Mesenchymal stem cell (in vitro differentiated cells and primary cell): Measurements from ENCODE around the gene PALM.

Source experiments
- DNase-seq: peaks from one replicate; pipeline ENCODE4 v3.0.0-alpha.2; 2013
- H2AFZ ChIP-seq: one replicate; pipeline ENCODE4 v1.6.1; 2013; ENCODE audit warnings: low read depth, mild to moderate bottlenecking, control low read depth, inconsistent platforms, low read length, moderate library complexity
- H2AK5ac ChIP-seq: 2 replicates; pipeline ENCODE4 v1.6.1; 2013; ENCODE audit warnings: low read length, moderate library complexity, mild to moderate bottlenecking, inconsistent platforms; ENCODE audit not compliant: severe bottlenecking
- H2BK120ac ChIP-seq: one replicate; pipeline ENCODE4 v1.6.1; 2013; ENCODE audit warnings: low read depth, mild to moderate bottlenecking, inconsistent platforms, low read length, moderate library complexity
- H2BK12ac ChIP-seq, 2 experiments: one replicate each; pipeline ENCODE4 v1.6.1; 2013; ENCODE audit warnings: inconsistent platforms in 2 of 2, low read length in 2 of 2, mild to moderate bottlenecking in 2 of 2, moderate library complexity in 2 of 2, control low read depth in 1 of 2
- H2BK15ac ChIP-seq: one replicate; pipeline ENCODE4 v1.6.1; 2013; ENCODE audit warnings: mild to moderate bottlenecking, low read depth, inconsistent platforms; ENCODE audit not compliant: poor library complexity, severe bottlenecking
- H2BK5ac ChIP-seq: 2 replicates; pipeline ENCODE4 v1.6.1; 2013; ENCODE audit warnings: low read depth, mild to moderate bottlenecking, low read length, control low read depth, inconsistent platforms; ENCODE audit not compliant: poor library complexity, severe bottlenecking
- H3K14ac ChIP-seq, 2 experiments: one replicate each; pipeline ENCODE4 v1.6.1; 2013; ENCODE audit warnings: inconsistent platforms in 2 of 2, low read length in 2 of 2, control low read depth in 1 of 2, mild to moderate bottlenecking in 1 of 2, moderate library complexity in 1 of 2
- H3K18ac ChIP-seq, 2 experiments: one replicate each; pipeline ENCODE4 v1.6.1; 2013; ENCODE audit warnings: inconsistent platforms in 2 of 2, low read length in 2 of 2, control low read depth in 1 of 2, low read depth in 1 of 2, mild to moderate bottlenecking in 1 of 2
- H3K23ac ChIP-seq, 2 experiments: one replicate each; pipeline ENCODE4 v1.6.1; 2013; ENCODE audit warnings: inconsistent platforms in 2 of 2, low read length in 2 of 2, mild to moderate bottlenecking in 2 of 2, moderate library complexity in 2 of 2, control low read depth in 1 of 2
- H3K27ac ChIP-seq: 2 replicates; pipeline ENCODE4 v1.5.1; 2013; ENCODE audit warnings: mild to moderate bottlenecking, moderate library complexity, low read length, control low read depth, inconsistent platforms; ENCODE audit not compliant: poor library complexity, severe bottlenecking
- H3K27me3 ChIP-seq, 2 experiments: 2 replicates each; pipeline versions ENCODE4 v1.6.1 to v1.7.0; 2013; ENCODE audit warnings: low read length in 2 of 2, mild to moderate bottlenecking in 2 of 2, moderate library complexity in 2 of 2, control low read depth in 1 of 2, inconsistent platforms in 1 of 2; ENCODE audit not compliant: control insufficient read depth in 1 of 2, insufficient read depth in 1 of 2
- H3K36me3 ChIP-seq, 2 experiments: 2 replicates each; pipeline versions ENCODE4 v1.6.1 to v1.7.0; 2013; ENCODE audit warnings: low read length in 2 of 2, control low read depth in 1 of 2, inconsistent platforms in 1 of 2, low read depth in 1 of 2, mild to moderate bottlenecking in 1 of 2; ENCODE audit not compliant: insufficient read depth in 2 of 2, control insufficient read depth in 1 of 2
- H3K4ac ChIP-seq, 2 experiments: one replicate each; pipeline ENCODE4 v1.6.1; 2013; ENCODE audit warnings: inconsistent platforms in 2 of 2, low read length in 2 of 2, mild to moderate bottlenecking in 2 of 2, moderate library complexity in 2 of 2, control low read depth in 1 of 2, low read depth in 1 of 2
- H3K4me1 ChIP-seq: 2 replicates; pipeline ENCODE4 v1.6.1; 2013; ENCODE audit warnings: low read depth, low read length, control low read depth; ENCODE audit not compliant: control insufficient read depth, insufficient read depth
- H3K4me2 ChIP-seq: 2 replicates; pipeline ENCODE4 v1.6.1; 2013; ENCODE audit warnings: low read length, mild to moderate bottlenecking, inconsistent platforms; ENCODE audit not compliant: poor library complexity, severe bottlenecking
- H3K4me3 ChIP-seq, 2 experiments: 2 replicates each; pipeline versions ENCODE4 v1.5.1 to v1.7.0; 2013; ENCODE audit warnings: low read length in 2 of 2, mild to moderate bottlenecking in 2 of 2, control low read depth in 1 of 2, low read depth in 1 of 2; ENCODE audit not compliant: insufficient read depth in 1 of 2
- H3K79me1 ChIP-seq: replicated peaks from 2 replicates; pipeline ENCODE4 v1.6.1; 2013; ENCODE audit warnings: mild to moderate bottlenecking, control low read depth, low read length, inconsistent platforms; ENCODE audit not compliant: poor library complexity, severe bottlenecking
- H3K9ac ChIP-seq: 2 replicates; pipeline ENCODE4 v1.7.0; 2013; ENCODE audit warnings: mild to moderate bottlenecking, low read length, moderate library complexity
- H3K9me3 ChIP-seq: 2 replicates; pipeline ENCODE4 v1.7.0; 2013; ENCODE audit warnings: mild to moderate bottlenecking, low read length; ENCODE audit not compliant: control insufficient read depth
- H4K8ac ChIP-seq: one replicate; pipeline ENCODE4 v1.6.1; 2013; ENCODE audit warnings: inconsistent platforms, mild to moderate bottlenecking, low read length, moderate library complexity
- H4K91ac ChIP-seq: one replicate; pipeline ENCODE4 v1.6.1; 2013; ENCODE audit warnings: mild to moderate bottlenecking, low read length, inconsistent platforms
- WGBS: methylation state at CpG from one replicate; pipeline ENCODE4 v1.1.7; 2013; ENCODE audit warnings: mixed read lengths; 5-methylcytosine and 5-hydroxymethylcytosine counted together

PALM gene

GRCh38 chr19:674282-675151 is 34.2 kb upstream of the PALM start:
- Histone ChIP-seq H3K4me2 (no peak overlapping the region), H2AK5ac (no peak overlapping the region), H4K91ac (no peak overlapping the region), H3K9me3 (no peaks in the 10 kb centered on the region), H3K36me3 (peaks cover 0 to 7% of the 10 kb centered on the region in 2 experiments), H3K18ac (no peak overlapping the region), H2BK5ac (no peak overlapping the region), H3K79me1 (peaks cover 4% of the 10 kb centered on the region), H3K27ac (no peak overlapping the region), H3K9ac (no peak overlapping the region), H3K4ac (no peak overlapping the region), H3K23ac (no peak overlapping the region), H3K4me3 (no peak overlapping the region), H2BK12ac (no peak overlapping the region), H3K14ac (no peak overlapping the region), H3K4me1 (peaks cover 40% of the 10 kb centered on the region), H2AFZ (no peak overlapping the region), H2BK120ac (no peak overlapping the region), H4K8ac (no peak overlapping the region), H2BK15ac (no peak overlapping the region), H3K27me3 (peaks cover 0 to 3% of the 10 kb centered on the region in 2 experiments)
- no peak for DNase-seq
- WGBS, result 93% methylated on average over 31 of the region's 38 CpGs

DNA sequence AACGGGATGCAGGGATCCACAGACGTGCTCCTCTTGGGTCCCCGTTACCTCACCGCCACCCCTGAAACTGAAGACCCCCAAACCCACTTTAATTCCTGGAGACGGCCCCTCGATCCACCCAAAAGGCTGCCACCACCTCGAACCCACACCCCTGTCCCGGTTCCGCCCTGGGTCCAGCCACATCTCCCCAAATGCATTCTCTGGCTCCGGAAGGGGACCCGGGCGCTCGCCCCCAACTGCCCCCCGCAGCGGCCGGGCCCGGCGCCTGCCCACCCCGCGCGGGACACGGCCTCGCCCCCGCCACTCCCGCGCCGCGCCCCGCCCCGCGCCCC is 32.8 kb upstream of the PALM start:
- Histone ChIP-seq H2AFZ (no peak overlapping the region), H3K36me3 (peaks cover 0 to 7% of the 10 kb centered on the region in 2 experiments), H3K4me3 (peak overlapping the region in 1 of 2 experiments; percentile 65), H4K8ac (no peak overlapping the region), H3K4ac (peak overlapping the region in 1 of 2 experiments; percentile 35), H4K91ac (no peak overlapping the region), H3K14ac (no peak overlapping the region), H3K18ac (peak overlapping the region in 1 of 2 experiments; percentile 56), H3K27ac (no peak overlapping the region), H3K27me3 (peaks cover 0 to 3% of the 10 kb centered on the region in 2 experiments), H3K23ac (no peak overlapping the region), H2AK5ac (no peak overlapping the region), H3K4me1 (peaks cover 42% of the 10 kb centered on the region), H2BK120ac (peak overlapping the region; percentile 68), H2BK12ac (peak overlapping the region in 1 of 2 experiments; percentile 40), H3K9me3 (no peaks in the 10 kb centered on the region), H3K4me2 (peak overlapping the region; percentile 67), H3K9ac (no peak overlapping the region), H3K79me1 (peaks cover 5% of the 10 kb centered on the region), H2BK5ac (no peak overlapping the region), H2BK15ac (peak overlapping the region; percentile 17)
- no peak for DNase-seq
- 37% methylated on average over 21 of the region's 31 CpGs for WGBS

- peak within 1 kb of the TSS; percentile 68 for H2BK120ac ChIP-seq
- peak within 1 kb of the TSS; percentile 76 for H3K9ac ChIP-seq
- 16% methylated on average over 42 of the region's 63 CpGs for WGBS
- peak within 1 kb of the TSS; percentile 26 for H2BK15ac ChIP-seq
- peak within 1 kb of the TSS; percentile 67 for H4K8ac ChIP-seq
- peak within 1 kb of the TSS; percentile 60 for H2BK5ac ChIP-seq
- peaks cover 5% of the 10 kb centered on the region for H3K79me1 ChIP-seq
- H3K4me2 ChIP-seq, result peak within 1 kb of the TSS; percentile 67
- H3K14ac ChIP-seq, result peak within 1 kb of the TSS in 1 of 2 experiments; percentile 82
- no peak within 1 kb of the TSS for H2AFZ ChIP-seq
- H4K91ac ChIP-seq, result peak within 1 kb of the TSS; percentile 93
- H3K27ac ChIP-seq, result peak within 1 kb of the TSS; percentile 10
- peak within 1 kb of the TSS; percentile 96 for H2AK5ac ChIP-seq
- H3K23ac ChIP-seq, result no peak within 1 kb of the TSS
- no peaks in the 10 kb centered on the region for H3K9me3 ChIP-seq
- H3K4me1 ChIP-seq, result peaks cover 46% of the 10 kb centered on the region
- peaks cover 0 to 3% of the 10 kb centered on the region in 2 experiments for H3K27me3 ChIP-seq
- peak within 1 kb of the TSS; percentile 82 to 88 for H3K18ac ChIP-seq
- H3K4me3 ChIP-seq, result peak within 1 kb of the TSS; percentile 66 to 78
- H2BK12ac ChIP-seq, result peak within 1 kb of the TSS; percentile 14 to 79
- peak within 1 kb of the TSS; percentile 70 to 95 for H3K4ac ChIP-seq
- peaks cover 0 to 11% of the 10 kb centered on the region in 2 experiments for H3K36me3 ChIP-seq
- DNase-seq, result peak; percentile 27
Observed at GRCh38 chr19:676339-677105, 32.2 kb upstream of the PALM start, which contains the start of gene FSTL3. FSTL3 (plus strand) TSS chr19:676392; CDS start chr19:676424, 32 bp downstream.

- WGBS, result 4% methylated on average over 12 of the region's 15 CpGs
- no peak overlapping the region for H2AFZ ChIP-seq
Observed at GRCh38 chr19:677201-677600, 31.5 kb upstream of the PALM start.

More at GRCh38 chr19:677201-677600, 31.5 kb upstream of the PALM start:
- no peak overlapping the region for H2BK5ac ChIP-seq
- H3K4me1 ChIP-seq, result peaks cover 44% of the 10 kb centered on the region
- DNase-seq, result peak; percentile 88
- H3K18ac ChIP-seq, result peak overlapping the region in 1 of 2 experiments; percentile 6
- no peak overlapping the region for H3K9ac ChIP-seq
- H3K4ac ChIP-seq, result no peak overlapping the region
- no peak overlapping the region for H3K23ac ChIP-seq
- peak overlapping the region in 1 of 2 experiments; percentile 66 for H3K4me3 ChIP-seq
- peak overlapping the region; percentile 24 for H2BK120ac ChIP-seq
- peaks cover 5% of the 10 kb centered on the region for H3K79me1 ChIP-seq
- H2AK5ac ChIP-seq, result no peak overlapping the region
- no peak overlapping the region for H4K8ac ChIP-seq
- no peak overlapping the region for H3K14ac ChIP-seq
- H4K91ac ChIP-seq, result peak overlapping the region; percentile 76
- no peak overlapping the region for H3K27ac ChIP-seq
- peaks cover 0 to 3% of the 10 kb centered on the region in 2 experiments for H3K27me3 ChIP-seq
- H2BK15ac ChIP-seq, result no peak overlapping the region
- H3K9me3 ChIP-seq, result no peaks in the 10 kb centered on the region
- peak overlapping the region; percentile 66 for H3K4me2 ChIP-seq
- peak overlapping the region in 1 of 2 experiments; percentile 27 for H2BK12ac ChIP-seq
- peaks cover 0 to 16% of the 10 kb centered on the region in 2 experiments for H3K36me3 ChIP-seq
